Frontal cortex (tissue), 4 donors: Measurements from ENCODE around the gene MALRD1. TPM values are rescaled to one million over a fixed set of nuclear protein-coding genes. Genes with fewer than 3 reads are reported as not detected.

Source experiments
- DNase-seq, 2 donors: peaks; one replicate each; pipeline ENCODE4 v3.0.0; 2012; ENCODE audit warnings: low spot score in 2 of 2
- FAIRE-seq: peaks from 2 replicates; lab custom pipeline; 2012; peaks lifted over from hg19 to GRCh38; lab: Jason Lieb, UNC
- total RNA-seq: library from RNA; depleted of rRNA; stranded (reverse); fragments of >200 nt; gene quantifications from one replicate; pipeline ENCODE4 v1.2.3, GENCODE V29; 2014
- donor health status: control.
- donor health status: control.
- donor health status: control.

Gene MALRD1
- total RNA-seq, 1 donor from 2014 or later, result 1.2 TPM

DNA sequence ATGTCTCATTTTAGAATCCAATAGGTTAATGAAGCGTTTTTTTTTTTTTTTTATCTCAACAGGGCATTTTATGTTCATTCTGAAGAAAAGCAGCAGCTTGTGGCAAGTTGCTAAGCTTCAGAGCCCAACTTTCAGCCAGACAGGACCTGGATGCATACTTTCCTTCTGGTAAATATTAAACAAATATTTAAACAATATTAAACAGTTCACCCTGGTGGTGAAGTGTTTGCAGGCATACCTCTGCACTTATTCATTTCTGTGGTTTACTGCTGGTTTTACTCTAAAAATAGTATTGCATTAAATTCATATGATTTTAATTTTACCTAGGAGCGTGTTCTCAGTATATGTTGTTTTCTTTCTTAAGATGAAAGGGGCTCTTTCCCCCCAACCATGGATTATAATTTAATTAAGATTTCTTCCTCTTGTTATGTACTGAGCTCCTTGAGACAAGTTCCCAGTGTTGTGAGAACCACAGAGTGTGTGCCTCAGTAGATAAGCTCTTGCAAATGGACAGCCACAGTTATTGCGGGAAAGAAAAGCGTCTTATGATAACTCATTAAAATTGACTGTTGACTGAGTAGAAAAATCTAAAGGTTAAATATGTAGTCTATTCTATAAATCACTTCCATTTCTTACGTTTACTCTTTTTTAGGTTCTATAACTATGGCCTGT lies 155.8 kb downstream of the MALRD1 start:
- FAIRE-seq (no peak), DNase-seq (no peak)

DNA sequence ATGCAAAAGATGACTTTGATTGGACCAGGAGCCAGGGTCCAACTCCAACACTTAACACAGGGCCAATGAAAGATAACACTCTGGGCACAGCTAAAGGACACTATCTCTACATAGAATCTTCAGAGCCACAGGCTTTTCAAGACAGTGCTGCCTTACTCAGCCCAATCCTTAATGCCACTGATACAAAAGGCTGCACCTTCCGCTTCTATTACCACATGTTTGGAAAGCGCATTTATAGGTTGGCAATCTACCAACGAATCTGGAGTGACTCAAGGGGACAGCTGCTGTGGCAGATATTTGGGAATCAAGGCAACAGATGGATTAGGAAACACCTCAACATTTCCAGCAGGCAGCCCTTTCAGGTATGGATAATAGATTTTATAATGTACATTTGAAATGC lies 160.7 kb downstream of the MALRD1 start:
- no peak for DNase-seq
- no peak for FAIRE-seq

DNA sequence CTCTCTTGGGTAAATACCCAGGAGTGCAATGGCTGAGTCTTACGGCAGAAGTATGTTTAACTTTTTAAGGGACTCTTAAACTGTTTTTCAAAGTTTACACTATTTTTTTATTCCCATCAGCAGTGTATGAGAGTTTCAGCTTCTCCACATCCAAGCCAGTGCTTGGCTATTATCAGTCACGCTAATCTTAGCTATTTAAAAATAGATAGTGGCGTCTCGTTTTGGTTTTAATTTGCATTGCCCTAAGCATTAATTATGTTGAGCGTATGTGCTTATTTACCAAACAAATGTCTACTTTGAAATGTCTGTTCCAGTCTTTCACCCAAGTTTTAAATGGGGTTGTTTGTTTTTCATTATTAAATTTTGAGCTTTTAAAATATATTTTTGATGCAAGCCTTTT lies 164.0 kb downstream of the MALRD1 start:
- FAIRE-seq, result no peak
- DNase-seq, result no peak

DNA sequence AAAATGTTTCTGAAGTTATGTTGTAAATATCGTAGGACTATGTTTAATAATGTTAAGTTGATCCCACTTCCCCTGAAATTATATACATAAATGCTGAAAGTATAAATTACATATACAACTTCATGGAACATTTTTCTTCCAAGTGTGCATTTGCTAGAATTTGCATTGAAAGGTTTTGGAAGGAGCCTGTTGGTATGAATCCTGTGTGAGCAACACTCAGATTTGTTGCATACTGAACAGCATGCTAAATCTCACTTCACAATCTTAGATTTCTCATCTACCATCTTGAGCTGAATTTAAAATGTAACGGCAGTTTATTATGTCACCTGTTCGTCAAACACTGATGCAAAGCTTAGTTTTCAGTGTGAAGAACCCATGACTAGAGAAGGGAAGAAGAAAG lies 172.6 kb downstream of the MALRD1 start:
- no peak for DNase-seq

DNA sequence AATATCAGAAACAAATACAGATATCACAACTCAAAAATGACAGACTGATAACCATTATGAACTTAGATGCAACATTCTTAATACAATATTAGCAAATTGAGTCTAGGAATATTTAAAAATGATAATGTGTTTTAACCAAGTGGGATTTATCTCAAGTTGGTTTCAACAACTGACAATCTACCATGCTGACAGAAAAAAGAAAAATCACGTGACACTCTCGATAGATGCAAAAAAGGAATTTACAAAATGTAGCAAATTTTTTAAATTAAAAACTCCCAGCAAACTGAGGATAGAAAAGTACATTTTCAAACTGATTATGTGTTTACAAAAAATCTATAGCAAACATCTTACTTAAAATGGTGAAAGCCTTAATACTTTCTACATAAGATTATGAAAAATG lies 177.4 kb downstream of the MALRD1 start:
- DNase-seq (no peak), FAIRE-seq (no peak)

More for the DNA sequence above, 172.6 kb downstream of the MALRD1 start:
- FAIRE-seq, result no peak

DNA sequence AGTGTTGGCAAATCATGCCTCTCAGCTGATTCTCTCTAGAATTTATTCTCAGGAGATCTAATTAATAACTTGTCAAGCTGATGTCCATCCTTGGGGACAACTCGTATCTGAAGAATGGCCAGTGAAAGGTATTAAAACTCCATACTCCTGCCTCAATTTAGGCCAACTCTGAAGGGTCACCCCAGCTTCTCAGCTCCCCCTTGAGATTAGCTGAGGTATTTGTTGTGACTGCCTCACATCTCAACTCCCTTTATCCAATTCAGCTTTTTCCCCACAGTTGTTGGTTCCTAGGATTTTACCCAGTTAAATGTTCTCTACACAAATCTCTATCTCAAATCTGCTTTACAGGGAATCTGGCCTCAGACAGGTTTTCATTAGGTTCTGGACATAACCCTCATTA lies 182.4 kb downstream of the MALRD1 start:
- no peak for FAIRE-seq
- DNase-seq, result no peak

DNA sequence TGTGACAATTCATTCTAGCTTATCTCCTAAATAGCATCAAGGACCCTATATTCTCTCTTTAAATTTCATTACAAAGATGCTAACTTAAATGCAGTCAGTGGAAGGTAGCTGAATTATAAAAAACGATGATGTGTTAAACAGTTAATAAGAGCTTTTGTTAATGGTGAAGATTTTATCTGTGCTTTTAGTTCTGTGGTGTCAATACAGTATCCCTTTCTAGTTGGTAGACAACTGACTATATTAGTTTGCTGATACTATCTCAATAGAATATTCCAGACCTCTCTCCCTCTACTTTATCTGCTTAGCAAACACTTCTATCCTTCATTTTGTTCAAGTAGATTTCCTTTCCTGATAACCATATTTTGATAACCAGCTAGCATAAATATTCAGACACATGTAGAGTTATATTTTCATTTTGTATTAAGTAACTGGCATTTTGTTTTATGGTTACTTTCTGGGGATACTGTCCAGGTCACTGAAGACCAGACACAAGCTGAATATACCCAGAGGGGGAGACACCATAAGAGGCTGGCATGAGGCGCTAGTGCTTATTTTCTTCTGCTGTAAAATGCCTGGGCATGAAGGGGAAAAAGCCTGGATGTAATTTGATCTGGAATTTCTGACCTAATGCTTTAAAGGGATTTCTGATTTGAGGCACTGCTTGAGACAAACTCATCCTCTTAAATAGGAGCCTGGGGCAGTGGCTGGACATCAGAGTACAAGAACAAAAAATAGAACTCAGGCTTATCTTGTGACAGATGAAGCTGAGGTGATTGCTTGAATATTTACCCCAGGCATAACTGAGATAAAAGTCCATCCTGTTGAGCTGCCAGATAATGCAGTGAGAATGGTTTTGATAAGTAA lies 197.5 kb downstream of the MALRD1 start:
- FAIRE-seq (no peak), DNase-seq (no peak)

DNA sequence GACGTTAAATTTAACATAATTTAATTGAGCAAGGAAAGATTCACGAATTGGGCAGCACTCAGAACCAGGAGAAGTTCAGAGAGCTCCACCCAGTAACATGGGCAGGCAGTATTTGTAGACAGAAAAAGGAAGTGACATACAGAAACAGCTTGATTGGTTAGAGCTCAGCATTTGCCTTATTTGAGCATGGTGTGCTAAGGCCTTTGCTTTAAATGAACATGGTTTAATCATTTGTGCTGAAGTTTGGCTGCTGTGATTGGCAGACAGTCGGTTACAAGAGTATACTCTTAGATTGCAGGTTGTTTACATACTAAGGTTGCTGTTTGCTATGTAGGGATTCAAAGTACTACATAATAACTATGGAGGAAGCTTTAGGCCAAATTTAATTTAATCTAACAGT lies 199.2 kb downstream of the MALRD1 start:
- no peak for FAIRE-seq
- no peak for DNase-seq

DNA sequence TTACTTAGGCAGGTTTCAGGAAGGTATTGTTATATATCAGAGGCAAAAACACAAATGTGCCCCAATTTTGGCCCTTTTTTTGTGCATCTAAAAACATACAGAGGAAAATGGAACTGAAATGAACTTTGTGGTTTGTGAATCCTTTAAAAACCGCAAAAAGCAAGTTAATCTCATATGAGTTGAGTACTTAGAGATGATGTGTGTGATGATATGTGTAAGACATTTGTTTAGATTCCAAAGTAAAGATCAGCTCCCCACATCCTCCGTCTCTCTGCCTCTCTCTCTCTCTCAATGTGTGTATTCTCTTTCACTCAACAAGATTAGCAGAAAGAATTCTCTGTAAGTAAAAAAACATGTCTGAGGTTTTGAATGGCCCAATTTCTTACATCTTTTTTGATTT lies 201.9 kb downstream of the MALRD1 start:
- FAIRE-seq (no peak), DNase-seq (no peak)

DNA sequence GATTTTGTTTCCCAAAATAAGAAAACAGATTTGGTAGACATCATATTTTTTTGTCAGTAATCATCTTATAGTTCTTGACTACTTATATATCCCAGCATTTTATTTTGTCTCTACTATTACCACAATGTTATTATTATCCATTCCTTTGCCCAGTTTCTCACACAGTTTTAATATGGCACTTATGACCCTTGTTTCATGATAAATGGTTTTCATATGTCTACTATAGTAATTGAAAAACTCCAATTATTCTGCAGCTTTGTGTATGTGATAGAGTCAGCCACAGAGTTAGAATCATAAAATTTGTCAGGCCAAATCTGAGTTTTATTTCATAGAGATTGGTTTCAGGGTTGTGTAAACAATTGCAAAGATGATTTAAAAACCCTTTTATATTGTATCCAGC lies 203.9 kb downstream of the MALRD1 start:
- no peak for FAIRE-seq
- no peak for DNase-seq

DNA sequence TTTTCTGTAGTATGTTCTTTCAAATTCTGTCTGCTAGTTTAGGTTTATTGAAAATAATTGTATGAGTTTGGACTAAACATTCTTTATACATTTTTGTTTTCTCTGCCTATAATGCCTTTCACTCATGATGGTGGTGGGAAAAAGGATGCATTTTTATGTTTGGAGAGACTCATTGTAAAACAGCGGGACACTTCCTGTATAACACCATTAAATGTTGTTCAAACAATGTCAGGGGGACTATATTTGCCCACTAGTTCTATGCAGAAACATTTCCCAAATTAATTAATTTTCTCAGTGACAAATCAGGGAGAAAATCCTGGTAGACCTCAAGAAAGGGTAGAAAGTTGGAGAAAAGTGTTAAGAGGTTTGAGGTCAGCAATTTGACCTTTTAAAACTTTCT lies 207.7 kb downstream of the MALRD1 start:
- DNase-seq, result no peak
- no peak for FAIRE-seq

DNA sequence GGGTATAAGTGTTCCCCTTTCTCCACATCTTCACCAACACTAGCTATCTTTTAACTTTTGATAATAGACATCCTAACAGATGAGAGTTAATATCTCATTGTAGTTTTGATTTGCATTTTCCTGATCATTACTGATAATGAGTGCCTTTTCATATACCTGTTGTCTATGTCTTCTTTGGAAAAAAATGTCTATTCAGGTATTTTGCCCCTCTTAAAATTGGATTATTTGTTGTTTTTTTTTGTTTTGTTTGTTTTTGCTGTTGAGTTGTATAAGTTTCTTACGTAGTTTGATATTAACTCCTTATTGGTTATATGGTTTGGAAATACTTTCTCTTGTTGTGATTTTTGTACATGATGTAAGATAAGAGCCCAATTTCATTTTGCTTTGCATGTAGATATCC lies 214.7 kb downstream of the MALRD1 start:
- DNase-seq (no peak), FAIRE-seq (no peak)

DNA sequence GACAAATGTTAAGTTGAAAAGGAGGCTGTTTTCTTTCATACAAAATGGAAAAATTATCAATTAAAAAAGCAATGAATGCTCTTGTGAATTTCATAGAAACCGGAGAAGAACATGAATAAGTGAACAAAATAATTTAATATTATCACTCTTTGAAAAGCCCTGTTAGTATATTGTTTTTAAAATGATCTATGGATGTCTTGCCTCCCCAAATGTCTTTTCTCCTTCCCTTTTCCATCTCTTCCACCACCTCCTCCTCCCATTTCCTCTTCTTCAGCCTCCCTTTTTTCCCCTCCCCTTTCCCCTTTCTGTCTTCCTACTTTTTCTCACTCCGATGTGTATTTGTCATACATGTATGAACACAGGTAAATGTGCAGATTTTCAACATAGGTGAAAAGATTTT lies 234.7 kb downstream of the MALRD1 start:
- FAIRE-seq (no peak), DNase-seq (no peak)

DNA sequence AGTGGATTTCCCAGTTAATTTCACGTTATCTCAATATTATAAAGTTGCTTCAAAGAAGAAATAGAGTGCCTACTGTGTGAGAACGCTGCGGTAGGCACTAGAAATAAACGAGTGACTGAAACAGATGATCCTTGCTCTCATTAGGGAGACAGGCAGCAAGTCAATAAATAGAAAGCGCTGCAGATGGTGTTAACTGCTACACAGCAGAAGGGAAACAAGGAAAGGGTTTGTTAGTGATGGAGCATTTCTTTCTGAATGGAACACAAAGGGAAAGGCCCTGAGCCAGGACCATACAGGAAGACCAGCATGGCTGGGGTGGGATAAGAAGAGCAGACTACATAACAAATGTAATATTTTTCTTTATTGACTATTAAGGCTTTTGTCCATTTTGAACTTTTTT lies 235.2 kb downstream of the MALRD1 start:
- FAIRE-seq (no peak), DNase-seq (no peak)

DNA sequence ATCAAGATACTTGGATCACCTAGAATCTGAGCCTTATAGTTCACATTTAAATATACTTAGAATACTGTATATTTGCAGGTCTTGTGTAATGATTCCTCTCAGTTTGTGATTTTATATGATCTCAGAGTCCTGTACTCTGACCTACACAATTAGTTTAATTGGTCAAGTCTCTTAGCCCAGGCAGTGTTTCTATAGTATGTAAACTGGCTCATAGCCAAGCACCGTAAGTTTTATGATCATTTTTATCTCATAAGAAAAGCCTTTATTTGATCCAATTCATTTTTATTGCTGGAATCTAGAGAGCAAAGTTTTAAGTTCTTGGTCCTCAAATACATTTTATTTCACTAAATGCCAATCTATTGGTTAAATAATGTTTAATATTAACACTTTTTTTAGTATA lies 242.2 kb downstream of the MALRD1 start:
- FAIRE-seq (no peak), DNase-seq (no peak)

DNA sequence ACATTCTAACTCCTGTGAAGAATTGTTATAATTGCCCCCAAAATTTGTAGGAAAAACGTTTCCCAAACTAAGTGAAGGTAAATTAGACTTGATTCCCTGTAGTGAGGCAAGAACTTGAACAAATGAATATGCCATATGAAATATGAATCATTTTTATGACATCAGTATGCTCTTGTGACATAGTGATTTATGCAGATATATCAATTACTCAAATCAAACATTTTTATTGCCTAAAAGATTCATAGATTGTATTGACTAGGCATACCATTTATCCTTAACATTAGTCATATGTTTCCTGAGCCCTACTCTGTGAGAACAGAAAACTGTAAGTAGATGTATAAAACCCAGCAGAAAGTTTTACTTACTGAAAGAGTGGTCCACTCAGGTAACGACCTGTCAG lies 245.6 kb downstream of the MALRD1 start:
- no peak for FAIRE-seq
- DNase-seq, result no peak

DNA sequence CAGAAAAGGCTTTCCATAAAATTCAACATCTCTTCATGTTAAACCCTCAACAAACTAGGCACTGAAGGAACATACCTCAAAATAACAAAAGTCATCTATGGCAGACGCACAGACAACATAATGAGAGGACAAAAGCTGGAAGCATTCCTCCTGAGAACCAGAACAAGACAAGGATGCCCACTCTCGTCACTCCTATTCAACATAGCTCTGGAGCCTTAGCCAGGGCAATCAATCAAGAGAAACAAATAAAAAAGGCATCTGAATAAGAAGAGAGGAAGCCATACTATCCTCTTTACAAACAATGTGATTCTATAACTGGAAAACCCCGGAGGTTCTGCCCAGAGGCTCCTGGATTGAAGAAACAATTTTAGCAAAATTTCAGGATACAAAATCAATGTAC lies 251.0 kb downstream of the MALRD1 start:
- DNase-seq (no peak), FAIRE-seq (no peak)

DNA sequence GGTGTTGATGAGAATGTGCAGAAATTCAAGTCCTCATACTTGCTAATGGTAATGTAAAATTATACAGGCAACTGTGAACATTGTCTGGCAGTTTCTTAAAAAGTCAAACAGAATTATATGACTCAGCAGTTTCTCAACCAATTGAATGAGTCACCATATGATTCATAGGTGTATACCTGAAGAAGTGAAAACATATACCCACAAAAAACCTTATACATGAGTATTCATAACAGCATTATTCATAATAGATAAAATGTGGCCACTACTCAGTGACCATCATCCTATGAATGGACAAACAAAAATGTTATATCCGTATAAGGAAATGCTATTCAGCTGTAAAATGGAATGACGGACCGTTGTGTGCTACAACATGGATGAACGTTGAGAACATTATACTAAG lies 253.5 kb downstream of the MALRD1 start:
- no peak for FAIRE-seq
- DNase-seq, result no peak

DNA sequence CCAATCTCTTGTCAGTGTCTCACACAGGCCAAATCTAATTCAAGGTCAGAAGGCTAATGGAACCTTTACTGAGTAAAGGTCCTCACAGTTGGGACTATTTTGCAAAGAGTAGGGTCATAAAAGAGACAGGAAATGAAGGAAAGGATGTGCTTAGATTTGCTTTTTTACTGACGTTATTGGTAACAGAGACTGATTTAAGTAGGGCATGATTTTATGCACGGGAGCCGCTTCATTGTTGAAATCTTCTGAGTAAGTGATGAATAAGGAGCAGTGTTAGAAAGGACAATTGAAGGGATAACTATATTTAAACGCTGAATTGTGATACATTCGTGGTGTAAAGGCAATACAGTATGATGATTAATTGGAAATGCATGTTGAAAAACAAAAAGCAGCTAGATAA lies 261.5 kb downstream of the MALRD1 start:
- FAIRE-seq, result no peak

DNA sequence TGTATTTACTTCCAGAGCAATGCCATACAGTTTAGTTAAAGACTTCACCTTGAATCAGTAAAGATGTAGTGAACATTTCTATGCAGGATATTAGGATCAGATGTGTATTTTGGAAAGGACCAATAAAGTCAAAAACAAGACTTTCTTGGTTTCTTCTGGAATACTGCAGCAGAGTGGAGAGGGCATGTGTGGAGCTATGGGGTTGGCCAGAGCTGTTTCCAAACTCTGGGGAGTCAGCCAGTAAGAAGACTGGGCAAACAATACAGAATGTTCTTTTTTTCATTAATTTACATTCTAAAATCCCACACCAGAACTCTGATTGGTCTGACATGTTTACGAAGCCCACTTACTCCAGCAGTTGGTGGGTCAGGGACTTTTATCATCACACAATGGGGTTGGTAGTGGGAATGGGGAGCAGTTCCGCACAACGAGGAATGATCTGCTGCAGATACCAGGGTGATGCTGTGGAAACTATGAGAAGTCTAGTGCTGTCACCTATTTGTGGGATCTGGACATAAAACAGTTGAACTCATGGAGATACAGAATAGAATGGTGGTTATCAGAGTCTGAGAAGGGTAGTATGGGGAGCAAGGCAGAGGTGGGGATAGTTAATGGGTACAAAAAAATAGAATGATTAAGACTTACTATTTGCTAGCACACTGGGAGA lies 267.7 kb downstream of the MALRD1 start:
- FAIRE-seq (no peak), DNase-seq (no peak)

More for the DNA sequence above, 261.5 kb downstream of the MALRD1 start:
- DNase-seq, result no peak

DNA sequence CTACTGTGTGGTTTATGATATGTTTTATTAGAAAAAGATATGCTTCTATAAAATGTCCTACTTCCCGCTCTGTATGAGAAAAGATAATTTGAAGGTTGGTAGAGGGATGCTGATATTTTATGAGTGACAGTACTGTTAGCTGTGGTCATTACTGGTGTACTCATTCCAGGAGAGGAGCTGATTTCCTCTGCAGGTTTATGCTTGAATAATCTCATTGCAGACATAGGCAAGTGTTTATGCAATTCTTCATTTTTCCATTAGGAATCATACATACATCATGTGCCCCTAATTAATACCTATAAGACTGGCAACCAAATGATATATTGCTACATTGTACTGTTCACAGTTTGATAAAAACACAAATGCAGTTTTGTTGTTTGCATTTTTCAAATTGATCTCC lies 269.4 kb downstream of the MALRD1 start:
- no peak for DNase-seq
- no peak for FAIRE-seq
